ENCODE data around the gene EGFL7.

Gene EGFL7

DNA sequence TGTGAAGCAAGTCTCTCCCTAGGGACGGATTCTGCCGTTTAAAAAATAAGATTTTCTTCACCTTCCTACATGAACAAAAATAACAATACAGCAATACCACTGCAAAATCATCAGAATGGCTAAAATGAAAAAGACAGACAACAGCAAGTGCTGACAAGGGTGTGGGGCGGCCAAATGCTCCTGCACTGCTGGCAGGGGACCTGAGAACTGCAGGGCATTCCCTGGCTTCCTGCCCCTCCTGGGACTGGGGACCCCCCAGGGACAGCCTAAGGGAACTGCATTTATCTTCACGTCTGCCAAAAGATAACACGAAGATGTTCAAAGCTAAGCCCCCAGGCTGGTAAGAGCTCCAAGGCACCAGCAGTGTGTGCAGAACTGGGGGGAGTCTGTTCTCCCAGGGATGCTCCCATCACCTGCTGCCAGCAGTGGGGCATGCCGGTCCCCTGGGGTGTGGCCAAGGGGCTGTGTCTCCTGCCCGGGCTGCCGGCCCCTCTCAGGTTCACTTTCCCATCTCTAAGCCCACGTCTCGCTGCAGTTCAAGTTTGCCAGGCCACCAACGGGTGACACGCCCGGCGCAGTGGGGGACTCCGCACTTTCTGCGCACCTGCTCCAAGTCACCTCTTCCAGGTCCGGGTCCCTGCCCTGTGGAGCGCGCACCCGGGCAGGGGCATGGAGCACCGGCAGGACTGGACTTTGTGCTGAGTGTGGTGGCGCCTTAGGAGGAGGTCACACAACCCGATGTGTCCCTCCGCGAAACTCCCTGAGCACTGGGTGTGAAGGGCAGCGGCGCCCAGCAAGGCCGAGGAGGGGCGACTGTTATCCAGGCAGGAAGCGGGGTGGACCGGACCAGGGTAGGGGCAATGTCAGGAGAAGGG is 4.5 kb upstream of the EGFL7 start:
- TF ChIP-seq CTCF (IDR thresholded peaks at IDR 0.05), result no peak

- no peak for TF ChIP-seq CTCF (IDR thresholded peaks at IDR 0.05)
These were observed 3.7 kb upstream of the EGFL7 start for GRCh38 chr9:136658849-136659535.

GRCh38 chr9:136659861-136660784 is 2.6 kb upstream of the EGFL7 start:
- no peak for TF ChIP-seq CTCF (IDR thresholded peaks at IDR 0.05)

GRCh38 chr9:136660971-136661550 is 1.7 kb upstream of the EGFL7 start:
- TF ChIP-seq CTCF (IDR thresholded peaks at IDR 0.05), result no peak

- no peak for TF ChIP-seq CTCF (IDR thresholded peaks at IDR 0.05)
These were observed 933 bp upstream of the EGFL7 start for GRCh38 chr9:136661641-136662325.

- TF ChIP-seq CTCF (IDR thresholded peaks at IDR 0.05), result no peak
These were observed 425 bp upstream of the EGFL7 start for GRCh38 chr9:136662326-136662655.
